GM10266 (cell line): ENCODE results near the gene RANBP3L.
"Not testable (repeated sequence)": the region's sequence is repeated elsewhere in the genome, so short reads cannot be mapped to it uniquely, and the experiment has no call there.

Experiments used
- DNase-seq: peaks from one replicate; pipeline ENCODE4 v3.0.0; 2012; ENCODE audit errors: extremely low spot score
- TF ChIP-seq, protein P1 (sequence below): IDR thresholded peaks from 2 replicates; pipeline ENCODE4 v1.5.1; 2012; ENCODE audit warnings: mild to moderate bottlenecking, low read depth; ENCODE audit not compliant: control insufficient read depth, insufficient read depth; ENCODE audit errors: missing control alignments

RANBP3L gene

DNA sequence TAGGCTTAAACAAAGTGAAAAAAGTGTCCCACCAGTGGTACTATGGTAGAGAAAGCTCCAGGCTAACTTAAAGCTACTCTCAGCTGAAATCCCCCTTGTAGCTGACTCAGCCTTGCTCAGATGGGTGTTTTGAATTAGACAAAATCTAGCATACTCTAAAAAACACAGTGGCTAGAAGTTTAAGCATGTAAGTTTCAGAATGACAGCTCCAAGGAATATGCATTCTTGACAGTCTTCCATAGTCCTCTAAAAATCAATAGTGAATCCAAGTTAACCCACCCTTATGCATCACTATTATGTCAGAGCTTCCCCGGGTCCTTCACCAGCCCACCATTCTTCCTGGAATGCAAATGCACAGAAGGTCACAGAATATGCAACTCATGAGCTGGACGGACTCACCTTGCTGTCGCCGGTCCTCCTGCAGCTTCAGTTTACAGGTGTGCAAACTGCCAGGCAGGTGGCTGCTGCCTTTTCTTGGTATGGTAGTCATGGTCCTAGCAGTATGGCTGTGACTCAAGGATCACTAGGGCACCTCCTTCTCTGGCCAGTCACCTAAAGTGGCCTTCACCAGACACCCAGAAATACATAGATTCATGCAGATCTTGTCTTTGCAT lies 668 bp downstream of the RANBP3L start:
- DNase-seq: no peak
- TF ChIP-seq, protein P1, sequence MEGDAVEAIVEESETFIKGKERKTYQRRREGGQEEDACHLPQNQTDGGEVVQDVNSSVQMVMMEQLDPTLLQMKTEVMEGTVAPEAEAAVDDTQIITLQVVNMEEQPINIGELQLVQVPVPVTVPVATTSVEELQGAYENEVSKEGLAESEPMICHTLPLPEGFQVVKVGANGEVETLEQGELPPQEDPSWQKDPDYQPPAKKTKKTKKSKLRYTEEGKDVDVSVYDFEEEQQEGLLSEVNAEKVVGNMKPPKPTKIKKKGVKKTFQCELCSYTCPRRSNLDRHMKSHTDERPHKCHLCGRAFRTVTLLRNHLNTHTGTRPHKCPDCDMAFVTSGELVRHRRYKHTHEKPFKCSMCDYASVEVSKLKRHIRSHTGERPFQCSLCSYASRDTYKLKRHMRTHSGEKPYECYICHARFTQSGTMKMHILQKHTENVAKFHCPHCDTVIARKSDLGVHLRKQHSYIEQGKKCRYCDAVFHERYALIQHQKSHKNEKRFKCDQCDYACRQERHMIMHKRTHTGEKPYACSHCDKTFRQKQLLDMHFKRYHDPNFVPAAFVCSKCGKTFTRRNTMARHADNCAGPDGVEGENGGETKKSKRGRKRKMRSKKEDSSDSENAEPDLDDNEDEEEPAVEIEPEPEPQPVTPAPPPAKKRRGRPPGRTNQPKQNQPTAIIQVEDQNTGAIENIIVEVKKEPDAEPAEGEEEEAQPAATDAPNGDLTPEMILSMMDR: no peak

DNA sequence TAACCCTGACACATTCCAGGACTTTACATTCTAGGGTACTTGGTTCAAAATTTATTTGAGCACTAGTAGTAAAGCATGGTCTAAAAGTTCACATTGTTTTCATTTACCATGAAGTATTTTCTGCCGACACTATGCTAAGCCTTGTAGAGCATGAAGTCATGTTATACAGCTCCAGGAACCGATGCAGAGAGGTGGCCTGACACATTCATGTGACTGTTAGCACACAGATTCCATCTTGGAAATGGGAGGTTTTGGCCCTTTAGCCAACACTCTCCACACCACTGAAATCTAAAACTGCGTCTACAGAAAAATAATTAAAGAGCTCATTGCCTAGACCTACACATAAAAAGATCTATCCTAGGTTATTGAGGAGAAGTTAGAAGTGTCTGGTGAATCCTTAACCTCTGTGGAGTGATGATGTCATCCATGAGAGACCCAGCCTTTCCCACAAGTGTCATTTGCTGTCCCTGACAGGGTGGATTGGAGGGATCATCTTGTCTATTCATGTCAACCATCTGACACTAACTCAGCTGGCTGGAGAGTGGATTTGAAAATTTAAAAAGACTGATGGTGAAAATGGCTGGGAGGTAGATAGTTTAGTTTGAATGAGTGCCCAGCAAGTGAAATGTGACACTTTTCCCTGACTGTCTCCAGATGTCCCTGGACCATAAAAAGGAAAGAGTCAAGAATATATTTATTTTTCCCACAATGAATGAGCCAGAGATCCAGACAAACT lies 1.3 kb downstream of the RANBP3L start:
- DNase-seq: no peak
- TF ChIP-seq, protein P1: no peak

DNA sequence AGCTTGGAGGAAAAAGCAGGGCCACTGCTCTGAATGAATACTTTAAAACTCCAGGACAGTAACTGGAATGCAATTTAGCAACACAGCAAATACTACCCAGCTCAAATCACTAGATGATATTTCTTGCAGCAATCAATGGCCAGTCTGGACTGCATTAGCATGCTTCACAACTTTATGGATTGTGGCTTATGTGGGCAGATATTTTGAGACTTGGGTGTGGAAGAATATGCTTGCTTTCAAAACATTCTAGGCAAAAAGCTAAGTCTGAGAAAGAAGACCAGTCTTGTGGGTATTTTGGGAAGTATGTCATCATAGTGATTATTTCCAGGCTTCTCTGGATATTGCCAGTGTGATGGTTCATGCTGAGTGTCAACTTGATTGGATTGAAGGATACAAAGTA lies 3.1 kb downstream of the RANBP3L start:
- no peak for DNase-seq
- TF ChIP-seq, protein P1: no peak

DNA sequence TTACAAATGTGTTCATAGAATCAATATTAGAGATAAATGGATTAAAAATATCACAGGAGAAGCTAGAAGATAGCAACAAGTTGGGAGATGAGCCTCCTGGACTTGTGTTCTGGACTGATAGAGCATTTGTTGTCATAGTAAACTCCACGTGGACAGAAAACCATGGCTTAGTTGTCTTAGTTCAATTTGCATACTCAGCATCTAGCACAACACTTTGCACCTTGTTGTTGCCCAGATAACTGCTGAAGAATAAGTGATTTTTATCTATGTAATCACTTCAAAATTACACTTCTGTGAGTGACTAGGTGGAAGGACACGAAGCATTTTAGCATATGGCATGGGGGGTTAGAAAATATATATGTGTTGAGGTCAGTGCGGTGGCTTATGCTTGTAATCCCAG lies 4.0 kb downstream of the RANBP3L start:
- no peak for DNase-seq
- TF ChIP-seq, protein P1: no peak

DNA sequence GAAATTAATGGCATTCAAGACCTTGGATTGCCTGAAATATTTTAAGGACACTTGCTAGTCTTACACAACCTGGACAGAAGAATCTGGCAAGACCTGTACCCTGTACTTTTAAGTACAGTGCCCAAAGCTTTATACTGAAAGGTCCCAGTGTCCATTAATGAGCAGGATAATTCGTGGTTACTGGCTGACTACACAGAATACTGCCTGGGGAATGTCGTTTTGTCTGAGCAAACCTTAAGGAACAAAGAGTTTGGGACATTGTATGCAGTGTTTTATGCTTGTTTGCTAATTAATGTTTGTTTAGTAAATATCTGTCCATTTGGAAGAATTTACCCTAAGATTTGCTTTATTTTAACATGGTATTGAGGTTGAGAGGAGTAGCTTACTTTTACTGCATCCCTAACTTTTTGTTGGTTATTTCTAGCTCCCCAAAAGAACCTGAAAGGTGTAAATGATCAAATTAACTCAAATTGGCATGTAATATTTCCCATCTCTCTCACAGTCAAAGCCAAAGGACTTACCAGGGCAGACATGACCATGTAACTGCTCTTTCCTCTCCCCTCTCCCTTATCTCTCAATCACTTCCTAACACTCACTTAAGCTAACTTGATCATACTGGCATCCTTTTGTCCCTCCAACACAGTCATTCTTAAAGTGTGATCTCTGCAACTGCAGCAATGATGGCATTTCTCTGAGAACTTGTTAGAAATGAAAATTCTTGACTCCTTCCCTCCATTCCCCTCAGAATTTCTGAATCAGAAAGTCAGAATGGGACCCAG lies 15.7 kb downstream of the RANBP3L start:
- no peak for DNase-seq
- TF ChIP-seq, protein P1: no peak

DNA sequence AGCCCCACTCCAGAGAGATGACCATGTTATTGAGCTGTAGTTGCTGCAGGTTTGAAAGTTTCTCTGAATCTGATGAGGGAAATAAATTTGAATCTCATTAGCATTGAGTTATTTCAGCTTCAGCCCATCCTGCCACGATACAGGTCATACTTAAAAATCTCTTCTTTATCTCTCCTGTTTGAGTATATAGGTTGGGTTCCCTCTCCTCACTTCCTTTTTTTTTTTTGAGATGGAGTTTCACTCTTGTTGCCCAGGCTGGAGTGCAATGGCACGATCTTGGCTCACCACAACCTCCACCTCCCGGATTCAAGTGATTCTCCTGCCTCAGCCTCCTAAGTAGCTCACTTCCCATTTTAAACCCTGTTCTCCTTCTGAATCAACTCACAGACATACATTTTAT lies 17.9 kb downstream of the RANBP3L start:
- DNase-seq: not testable (repeated sequence)

DNA sequence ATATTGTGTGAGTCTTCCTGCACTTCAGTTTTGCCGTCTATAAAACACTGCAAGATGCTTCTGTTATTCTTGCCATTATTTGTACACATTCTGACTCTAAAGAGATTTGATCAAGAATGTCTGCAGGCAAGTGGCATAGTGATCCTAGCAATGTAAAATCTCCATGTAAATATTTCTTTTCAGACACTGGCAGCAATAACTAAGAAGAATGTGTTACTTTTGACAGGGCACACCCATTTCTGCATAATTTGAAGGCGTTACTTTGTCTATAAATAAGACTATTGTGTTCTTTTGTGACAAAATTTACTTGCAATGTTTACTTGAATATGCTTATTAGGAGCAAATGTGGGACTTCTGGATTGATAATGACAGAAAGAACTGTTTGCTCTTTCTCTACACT lies 20.1 kb downstream of the RANBP3L start:
- no peak for DNase-seq
- TF ChIP-seq, protein P1: no peak
